Neuronal stem cell (in vitro differentiated cells): ENCODE data around the gene FRRS1L.

Source experiments
- DNase-seq: peaks from one replicate; pipeline ENCODE4 v3.0.0-alpha.2; 2013; ENCODE audit warnings: low spot score
- H2AFZ ChIP-seq: one replicate; pipeline ENCODE4 v1.6.1; 2013; ENCODE audit warnings: mild to moderate bottlenecking, low read length, inconsistent platforms
- H2AK5ac ChIP-seq: 2 replicates; pipeline ENCODE4 v1.6.1; 2013; ENCODE audit warnings: low read depth, mild to moderate bottlenecking, inconsistent platforms, low read length, moderate library complexity, mixed read lengths
- H2BK120ac ChIP-seq: 2 replicates; pipeline ENCODE4 v1.6.1; 2013; ENCODE audit warnings: low read depth, mild to moderate bottlenecking, inconsistent platforms, low read length, moderate library complexity, mixed read lengths
- H2BK12ac ChIP-seq: one replicate; pipeline ENCODE4 v1.6.1; 2013; ENCODE audit warnings: low read length, inconsistent platforms
- H2BK15ac ChIP-seq: 2 replicates; pipeline ENCODE4 v1.6.1; 2013; ENCODE audit warnings: mild to moderate bottlenecking, low read length, inconsistent platforms, mixed read lengths
- H2BK5ac ChIP-seq: one replicate; pipeline ENCODE4 v1.6.1; 2013; ENCODE audit warnings: inconsistent platforms, mild to moderate bottlenecking, low read length, moderate library complexity
- H3K14ac ChIP-seq: one replicate; pipeline ENCODE4 v1.6.1; 2013; ENCODE audit warnings: low read length, inconsistent platforms
- H3K18ac ChIP-seq: 2 replicates; pipeline ENCODE4 v1.6.1; 2013; ENCODE audit warnings: low read length, inconsistent platforms
- H3K23ac ChIP-seq: 2 replicates; pipeline ENCODE4 v1.6.1; 2013; ENCODE audit warnings: low read depth, mild to moderate bottlenecking, mixed read lengths, low read length, inconsistent platforms; ENCODE audit not compliant: poor library complexity
- H3K27ac ChIP-seq: replicated peaks from 3 replicates; pipeline ENCODE4 v1.5.1; 2013; ENCODE audit warnings: low read length, inconsistent platforms
- H3K27me3 ChIP-seq, 3 experiments: 2 replicates each; pipeline ENCODE4 v1.6.1; 2013; ENCODE audit warnings: low read length in 3 of 3, mild to moderate bottlenecking in 2 of 3, inconsistent platforms in 1 of 3, low read depth in 1 of 3, mixed read lengths in 1 of 3, moderate library complexity in 1 of 3; ENCODE audit not compliant: control insufficient read depth in 3 of 3, insufficient read depth in 3 of 3
- H3K36me3 ChIP-seq, 2 donors: replicated peaks in 1 of 2; 2 replicates each; pipeline ENCODE4 v1.6.1; 2013; ENCODE audit warnings: low read length in 2 of 2; ENCODE audit not compliant: control insufficient read depth in 2 of 2, insufficient read depth in 2 of 2
- H3K4ac ChIP-seq: 2 replicates; pipeline ENCODE4 v1.6.1; 2013; ENCODE audit warnings: inconsistent platforms, mild to moderate bottlenecking, low read length, moderate library complexity
- H3K4me1 ChIP-seq, 2 donors: 1 replicate in 1 of 2; 2 replicates in 1 of 2; pipeline ENCODE4 v1.6.1; 2013; ENCODE audit warnings: low read length in 2 of 2, low read depth in 1 of 2; ENCODE audit not compliant: control insufficient read depth in 2 of 2, insufficient read depth in 1 of 2
- H3K4me2 ChIP-seq: one replicate; pipeline ENCODE4 v1.6.1; 2013; ENCODE audit warnings: mild to moderate bottlenecking, low read length, inconsistent platforms; ENCODE audit not compliant: insufficient read depth, poor library complexity, severe bottlenecking
- H3K4me3 ChIP-seq, 2 donors: 2 replicates each; pipeline ENCODE4 v1.5.1; 2013; ENCODE audit warnings: low read length in 2 of 2, mild to moderate bottlenecking in 2 of 2, inconsistent platforms in 1 of 2, moderate library complexity in 1 of 2
- H3K79me1 ChIP-seq: one replicate; pipeline ENCODE4 v1.6.1; 2013; ENCODE audit warnings: low read depth, mild to moderate bottlenecking, inconsistent platforms, low read length, moderate library complexity
- H3K9ac ChIP-seq: one replicate; pipeline ENCODE4 v1.6.1; 2013; ENCODE audit warnings: mild to moderate bottlenecking, low read depth, low read length, inconsistent platforms; ENCODE audit not compliant: poor library complexity
- H3K9me3 ChIP-seq, 2 donors: replicated peaks in 1 of 2; 2 replicates each; pipeline versions ENCODE3 to v1.6.1; 2013; ENCODE audit warnings: low read length in 2 of 2, mild to moderate bottlenecking in 2 of 2, inconsistent platforms in 1 of 2, low read depth in 1 of 2, mixed read lengths in 1 of 2, moderate library complexity in 1 of 2; ENCODE audit not compliant: control insufficient read depth in 2 of 2, insufficient read depth in 1 of 2
- H4K8ac ChIP-seq: one replicate; pipeline ENCODE4 v1.6.1; 2013; ENCODE audit warnings: low read depth, mild to moderate bottlenecking, inconsistent platforms, low read length, moderate library complexity
- H4K91ac ChIP-seq: one replicate; pipeline ENCODE4 v1.6.1; 2013; ENCODE audit warnings: low read length, low read depth, mild to moderate bottlenecking, inconsistent platforms; ENCODE audit not compliant: poor library complexity
- WGBS, 2 donors: extraction: QIAGEN DNeasy Blood & Tissue Kit; methylation state at CpG; one replicate each; pipeline ENCODE4 v1.1.7; 2013; ENCODE audit warnings: missing lambda C conversion rate in 2 of 2, mixed read lengths in 1 of 2; ENCODE audit not compliant: insufficient read length in 2 of 2, insufficient replicate concordance in 1 of 2; ENCODE audit errors: extremely low coverage in 2 of 2; 5-methylcytosine and 5-hydroxymethylcytosine counted together

FRRS1L gene

GRCh38 chr9:109107402-109108240, 59.4 kb downstream of the FRRS1L start:
- no peak overlapping the region for H4K8ac ChIP-seq
- no peak overlapping the region for H3K14ac ChIP-seq
- peaks cover 0 to 2% of the 10 kb centered on the region in 2 donors for H3K4me1 ChIP-seq
- no peak overlapping the region for H2AFZ ChIP-seq
- no peak overlapping the region for H3K4me3 ChIP-seq
- H3K4me2 ChIP-seq, result no peak overlapping the region
- H2AK5ac ChIP-seq, result no peak overlapping the region
- no peak overlapping the region for H4K91ac ChIP-seq
- no peak overlapping the region for H2BK5ac ChIP-seq
- H2BK120ac ChIP-seq, result no peak overlapping the region
- H3K18ac ChIP-seq, result no peak overlapping the region
- H3K9ac ChIP-seq, result no peak overlapping the region
- H3K36me3 ChIP-seq, result peaks cover 0 to 40% of the 10 kb centered on the region in 2 donors
- H3K27ac ChIP-seq, result no peak overlapping the region
- H2BK12ac ChIP-seq, result no peak overlapping the region
- DNase-seq, result no peak
- H3K79me1 ChIP-seq, result no peaks in the 10 kb centered on the region
- H3K9me3 ChIP-seq, result peaks cover 0 to 28% of the 10 kb centered on the region in 2 donors
- no CpG with 5 or more reads among the region's 4 CpGs for WGBS, 2 donors
- H2BK15ac ChIP-seq, result no peak overlapping the region
- no peak overlapping the region for H3K4ac ChIP-seq
- H3K23ac ChIP-seq, result no peak overlapping the region
- H3K27me3 ChIP-seq, result no peaks in the 10 kb centered on the region

GRCh38 chr9:109101810-109102209, 65.2 kb downstream of the FRRS1L start:
- Histone ChIP-seq H2BK120ac (no peak overlapping the region), H3K9ac (no peak overlapping the region), H2BK5ac (no peak overlapping the region), H3K36me3 (peaks cover 0 to 75% of the 10 kb centered on the region in 2 donors), H3K27ac (no peak overlapping the region), H2BK15ac (no peak overlapping the region), H3K14ac (no peak overlapping the region), H2BK12ac (no peak overlapping the region), H3K18ac (no peak overlapping the region), H3K23ac (no peak overlapping the region), H3K4me3 (no peak overlapping the region), H4K91ac (no peak overlapping the region), H3K79me1 (no peaks in the 10 kb centered on the region), H3K4me2 (no peak overlapping the region), H3K4ac (no peak overlapping the region), H3K9me3 (peaks cover 0 to 28% of the 10 kb centered on the region in 2 donors), H4K8ac (no peak overlapping the region), H2AFZ (no peak overlapping the region), H2AK5ac (no peak overlapping the region), H3K27me3 (no peaks in the 10 kb centered on the region), H3K4me1 (peaks cover 4 to 13% of the 10 kb centered on the region in 2 donors)
- DNase-seq, result no peak
- no CpG with 5 or more reads among the region's 3 CpGs for WGBS, 2 donors

- Histone ChIP-seq H3K4me2 (no peak overlapping the region), H3K27ac (no peak overlapping the region), H3K14ac (no peak overlapping the region), H2BK5ac (no peak overlapping the region), H3K27me3 (no peaks in the 10 kb centered on the region), H3K4me3 (no peak overlapping the region), H3K79me1 (no peaks in the 10 kb centered on the region), H3K4ac (no peak overlapping the region), H3K18ac (no peak overlapping the region), H3K9me3 (peaks cover 0 to 28% of the 10 kb centered on the region in 2 donors), H4K91ac (no peak overlapping the region), H4K8ac (no peak overlapping the region), H2BK120ac (no peak overlapping the region), H3K4me1 (peaks cover 4 to 13% of the 10 kb centered on the region in 2 donors), H3K9ac (no peak overlapping the region), H2BK12ac (no peak overlapping the region), H3K23ac (no peak overlapping the region), H3K36me3 (peaks cover 0 to 71% of the 10 kb centered on the region in 2 donors), H2BK15ac (no peak overlapping the region), H2AFZ (no peak overlapping the region), H2AK5ac (no peak overlapping the region)
- DNase-seq, result no peak
- no CpG with 5 or more reads among the region's 3 CpGs for WGBS, 2 donors
Observed at GRCh38 chr9:109101202-109101595, 65.8 kb downstream of the FRRS1L start.

GRCh38 chr9:109100543-109101201, 66.4 kb downstream of the FRRS1L start:
- H3K4me1 ChIP-seq, result peaks cover 4 to 13% of the 10 kb centered on the region in 2 donors
- H3K23ac ChIP-seq, result no peak overlapping the region
- H2AFZ ChIP-seq, result no peak overlapping the region
- no peak overlapping the region for H3K4ac ChIP-seq
- H3K18ac ChIP-seq, result no peak overlapping the region
- H2BK15ac ChIP-seq, result no peak overlapping the region
- no peak overlapping the region for H3K9ac ChIP-seq
- H3K36me3 ChIP-seq, result peaks cover 1 to 70% of the 10 kb centered on the region in 2 donors
- no peak overlapping the region for H3K14ac ChIP-seq
- DNase-seq, result no peak
- no peak overlapping the region for H3K27ac ChIP-seq
- no peak overlapping the region for H2BK12ac ChIP-seq
- no peak overlapping the region for H2BK120ac ChIP-seq
- H3K79me1 ChIP-seq, result no peaks in the 10 kb centered on the region
- no peak overlapping the region for H3K4me2 ChIP-seq
- H4K91ac ChIP-seq, result no peak overlapping the region
- no peak overlapping the region for H2AK5ac ChIP-seq
- WGBS, 2 donors, result no CpG with 5 or more reads among the region's 3 CpGs
- no peaks in the 10 kb centered on the region for H3K27me3 ChIP-seq
- no peak overlapping the region for H3K4me3 ChIP-seq
- H4K8ac ChIP-seq, result no peak overlapping the region
- no peak overlapping the region for H2BK5ac ChIP-seq
- peaks cover 0 to 28% of the 10 kb centered on the region in 2 donors for H3K9me3 ChIP-seq
